ENCODE results near the gene CNPY3.

GRCh38 chr6:42940493-42941045 lies 11.3 kb downstream of the CNPY3 start:
- TF ChIP-seq CTCF (conservative IDR thresholded peaks at IDR 0.05 in 1 of 2, IDR thresholded peaks at IDR 0.05 in 1 of 2; ENCODE audit: low read depth in 1 of 2, low read length in 2 of 2): no peak
- no peak for TF ChIP-seq EZH2 (IDR thresholded peaks at IDR 0.05; ENCODE audit: low read length, missing control alignments)

Data from fibroblast of lung (primary cell).